ENCODE data around the gene ACBD6.

DNA sequence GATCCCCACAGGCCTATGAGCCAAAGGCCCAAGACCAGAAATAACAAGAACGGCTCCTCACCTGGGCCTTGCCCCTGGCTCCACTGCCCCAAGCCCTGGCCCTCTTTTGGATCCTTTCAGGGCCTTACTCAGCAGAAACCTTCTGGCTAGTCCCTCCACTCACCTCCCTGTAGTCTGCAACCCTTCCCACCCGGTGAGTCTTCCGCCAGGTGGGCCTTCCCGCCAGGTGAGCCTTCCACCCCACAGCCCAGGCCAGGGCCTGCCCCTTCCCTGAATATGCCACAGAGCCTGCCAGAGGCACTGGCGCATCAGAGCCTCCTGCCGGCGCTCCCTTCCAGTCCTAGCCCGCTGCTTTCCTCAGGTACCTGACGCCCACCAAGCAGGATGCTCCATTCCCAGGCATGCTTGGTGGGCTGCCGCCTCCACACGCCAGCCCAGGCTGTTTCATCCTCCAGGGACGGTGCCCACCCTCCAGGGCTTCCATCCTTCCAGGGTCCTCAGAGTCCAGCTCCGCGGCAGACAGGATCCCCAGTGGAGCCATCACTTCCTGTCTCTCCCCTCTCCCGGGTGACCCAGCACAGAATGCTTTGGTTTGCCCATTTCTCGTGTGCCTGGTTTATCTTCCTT is 251.4 kb downstream of the ACBD6 start:
- no peak for TF ChIP-seq POLR2A (IDR thresholded peaks at IDR 0.05; ENCODE audit: low read length)
- TF ChIP-seq GATA1 (IDR thresholded peaks at IDR 0.05; ENCODE audit: low read depth, low read length) = no peak

Measured in erythroblast (primary cell).